HG03439 (cell line): Measurements from ENCODE around the gene ACOT9.
"Not testable (repeated sequence)": the region's sequence is repeated elsewhere in the genome, so short reads cannot be mapped to it uniquely, and the experiment has no call there.

Experiments used
- ATAC-seq: cut with Tn5 transposase; IDR thresholded peaks from one replicate; pipeline ENCODE4 v1.9.1; 2021; ENCODE audit warnings: mild to moderate bottlenecking, moderate library complexity; ENCODE audit not compliant: unreplicated experiment

Gene ACOT9

GRCh38 chrX:23766650-23767551, 23.8 kb upstream of the ACOT9 start:
- ATAC-seq = no peak

GRCh38 chrX:23765868-23766267, 22.8 kb upstream of the ACOT9 start:
- no peak for ATAC-seq

- no peak for ATAC-seq
Measured at GRCh38 chrX:23765449-23765848, 22.4 kb upstream of the ACOT9 start.

DNA sequence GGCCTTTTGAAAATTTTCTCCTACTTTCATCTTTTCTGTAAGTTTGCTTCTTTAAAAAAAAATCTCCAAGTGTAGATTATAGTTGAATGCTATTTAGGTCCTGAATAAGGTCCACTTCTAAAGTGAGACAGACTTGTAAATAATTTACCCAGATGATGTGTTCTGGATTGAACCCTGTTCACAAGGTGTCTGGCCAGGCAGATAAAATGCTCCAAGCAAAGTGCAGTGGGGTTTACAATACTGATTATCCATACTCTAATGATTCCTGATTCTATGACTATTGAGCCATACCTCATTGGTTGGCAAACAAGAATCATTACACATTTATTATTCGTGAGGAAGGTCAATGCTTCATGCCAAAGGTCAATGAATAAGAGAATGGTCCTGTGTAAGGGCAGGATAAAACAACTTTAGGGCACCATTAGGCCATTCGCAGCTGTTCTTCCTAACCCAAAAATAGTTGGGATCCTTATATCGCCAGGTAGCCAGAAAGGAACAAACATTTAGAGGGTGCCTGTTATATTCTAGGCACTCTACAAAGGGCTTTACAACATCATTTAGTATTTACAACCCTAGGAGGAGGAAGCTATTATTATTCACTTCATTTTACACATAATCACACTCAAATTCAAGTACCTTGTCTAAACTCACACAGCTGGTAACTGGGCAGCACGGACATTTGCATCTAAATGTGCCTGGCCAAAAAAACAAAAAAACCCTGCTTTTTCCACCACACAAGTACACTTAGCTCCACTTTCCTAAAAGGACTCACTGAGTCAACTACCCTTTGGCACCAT, 21.3 kb upstream of the ACOT9 start:
- no peak for ATAC-seq

- no peak for ATAC-seq
Measured at GRCh38 chrX:23759821-23760220, 16.7 kb upstream of the ACOT9 start.

DNA sequence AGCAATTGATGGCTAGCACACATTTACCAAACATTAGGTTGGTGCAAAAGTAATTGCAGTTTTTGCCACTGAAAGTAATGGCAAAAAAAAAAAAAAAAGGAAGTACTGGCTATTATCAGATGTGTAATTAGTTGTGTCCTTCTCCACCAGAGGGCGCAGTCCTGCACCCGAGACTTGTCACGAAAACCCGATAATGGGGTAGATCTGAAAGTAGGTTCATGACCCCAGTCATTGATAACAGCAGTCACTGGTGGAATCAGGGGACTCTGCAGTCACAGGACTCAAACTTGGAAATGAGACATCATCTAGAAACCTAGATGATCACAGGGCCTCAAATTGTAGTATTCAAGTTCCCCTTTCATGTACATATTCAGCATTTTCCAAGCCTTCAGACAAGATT, 13.1 kb upstream of the ACOT9 start:
- peak; percentile 70 for ATAC-seq

GRCh38 chrX:23754664-23755063, 11.6 kb upstream of the ACOT9 start:
- ATAC-seq = no peak

- no peak for ATAC-seq
Measured at GRCh38 chrX:23752740-23753415, 9.8 kb upstream of the ACOT9 start.

GRCh38 chrX:23749576-23749975, 6.5 kb upstream of the ACOT9 start:
- ATAC-seq = no peak

DNA sequence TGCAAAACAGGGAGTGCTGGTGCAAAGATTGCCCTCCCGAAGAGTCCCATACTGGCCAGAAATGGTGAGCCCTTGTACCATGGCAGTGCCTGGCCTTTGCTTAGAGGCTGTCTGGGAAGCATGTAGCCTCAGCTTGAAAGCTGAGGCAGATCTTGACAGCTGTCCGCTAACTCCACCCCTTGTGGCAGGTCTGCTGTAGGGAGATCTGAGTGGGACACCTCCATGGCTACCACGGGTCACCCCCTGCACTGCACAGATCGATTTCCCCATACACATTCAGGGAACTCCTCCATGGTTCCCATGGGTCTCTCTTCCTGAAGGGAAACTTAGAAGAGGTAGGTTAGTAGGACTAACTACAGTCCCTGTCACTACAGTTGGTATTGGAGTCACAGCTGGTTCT, 6.1 kb upstream of the ACOT9 start:
- no peak for ATAC-seq

DNA sequence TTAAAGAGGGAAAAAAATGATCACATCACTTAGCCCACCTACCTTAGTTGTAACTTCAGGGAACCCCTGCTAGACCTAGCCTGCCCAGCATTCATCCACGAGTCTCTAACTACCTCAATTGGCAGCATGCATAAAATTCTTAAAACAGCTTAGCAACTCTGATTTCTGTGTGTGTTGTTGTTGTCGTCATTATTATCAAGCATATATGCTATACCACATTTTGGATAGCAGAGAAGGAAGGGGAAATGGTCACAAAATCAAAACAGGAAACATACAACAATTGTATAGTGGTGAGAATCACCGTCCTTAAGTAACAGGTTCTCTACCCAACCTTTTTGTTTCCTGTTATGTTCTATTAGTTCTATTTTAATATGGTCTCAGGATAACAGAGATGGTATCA, 2.7 kb upstream of the ACOT9 start:
- no peak for ATAC-seq

DNA sequence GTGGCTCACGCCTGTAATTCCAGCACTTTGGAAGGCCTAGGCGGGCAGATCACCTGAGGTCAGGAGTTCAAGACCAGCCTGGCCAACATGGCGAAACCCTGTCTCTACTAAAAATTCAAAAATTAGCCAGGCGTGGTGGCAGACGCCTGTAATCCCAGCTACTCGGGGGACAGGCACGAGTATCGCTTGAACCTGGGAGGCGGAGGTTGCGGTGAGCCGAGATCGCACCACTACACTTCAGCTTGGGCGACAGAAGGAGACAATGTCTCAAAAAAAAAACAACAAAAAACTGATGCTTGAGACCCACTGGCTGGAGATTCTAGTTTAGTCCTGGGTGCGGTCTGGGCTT, 521 bp upstream of the ACOT9 start:
- not testable (repeated sequence) for ATAC-seq

DNA sequence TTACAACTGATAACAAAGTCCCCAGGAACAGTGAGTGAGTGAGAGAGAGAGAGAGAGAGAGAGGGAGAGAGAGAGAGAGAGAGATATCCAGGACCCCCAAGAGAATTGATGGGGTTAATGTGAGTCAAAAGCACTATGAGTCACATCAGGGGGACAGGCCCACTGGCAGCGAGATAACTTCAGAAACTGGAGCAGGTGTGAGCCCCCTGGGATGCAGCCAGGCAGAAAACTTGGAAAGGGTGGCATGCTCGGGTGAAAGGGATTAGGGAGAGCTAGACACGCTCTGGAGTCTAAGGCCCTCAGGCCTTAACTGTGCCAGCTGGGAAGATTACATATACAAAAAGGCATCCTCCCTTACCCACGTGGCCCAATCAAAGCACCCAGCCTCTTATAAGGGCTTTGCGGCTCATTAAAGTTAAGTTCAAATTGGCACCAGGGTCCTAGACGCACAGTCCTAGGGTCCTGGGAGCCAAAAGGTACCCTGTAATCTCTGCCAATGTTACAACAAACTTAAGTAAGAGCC, 841 bp downstream of the ACOT9 start:
- peak; percentile 22 for ATAC-seq

- no peak for ATAC-seq
Measured at GRCh38 chrX:23737413-23737812, 5.7 kb downstream of the ACOT9 start.

DNA sequence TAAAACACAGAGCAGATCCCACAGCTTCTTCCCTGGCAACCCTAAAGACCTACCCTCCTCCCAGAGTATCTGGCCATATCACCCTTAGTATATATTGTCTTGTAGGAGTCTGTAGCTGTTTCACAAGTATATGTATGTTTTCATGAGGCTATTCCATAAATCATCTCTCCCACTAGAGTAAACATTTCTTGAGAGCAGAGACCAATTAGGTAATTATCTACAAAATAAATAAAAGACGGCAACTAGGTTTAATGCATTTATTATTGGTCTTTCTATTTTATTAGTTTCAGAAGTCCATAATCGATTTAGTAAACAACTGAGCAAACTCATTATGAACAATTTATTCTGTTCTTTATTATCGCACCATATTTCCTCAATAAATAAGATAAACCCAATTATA, 7.0 kb downstream of the ACOT9 start:
- no peak for ATAC-seq

GRCh38 chrX:23732704-23733103, 10.4 kb downstream of the ACOT9 start:
- ATAC-seq = peak; percentile 81

DNA sequence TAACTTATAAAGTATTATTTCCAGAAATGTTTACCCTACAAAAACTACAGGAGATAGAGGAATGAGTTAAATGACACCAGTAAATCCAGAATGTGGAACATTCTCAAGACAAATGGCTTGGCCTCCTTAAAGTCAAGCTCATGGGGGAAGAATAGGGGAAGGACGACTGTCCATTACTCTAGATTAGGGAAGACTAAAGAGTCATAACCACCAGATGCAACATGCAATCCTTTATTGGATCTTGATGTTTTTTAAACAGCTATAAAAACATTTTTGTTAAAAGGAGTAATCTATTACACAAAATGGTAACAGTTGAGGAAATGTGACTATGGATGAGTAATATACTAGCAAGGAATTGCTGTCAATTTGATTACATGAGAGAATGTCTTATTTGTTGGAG, 11.1 kb downstream of the ACOT9 start:
- ATAC-seq = no peak

GRCh38 chrX:23729214-23729613, 13.9 kb downstream of the ACOT9 start:
- ATAC-seq = no peak

GRCh38 chrX:23727206-23727605, 15.9 kb downstream of the ACOT9 start:
- ATAC-seq = no peak

DNA sequence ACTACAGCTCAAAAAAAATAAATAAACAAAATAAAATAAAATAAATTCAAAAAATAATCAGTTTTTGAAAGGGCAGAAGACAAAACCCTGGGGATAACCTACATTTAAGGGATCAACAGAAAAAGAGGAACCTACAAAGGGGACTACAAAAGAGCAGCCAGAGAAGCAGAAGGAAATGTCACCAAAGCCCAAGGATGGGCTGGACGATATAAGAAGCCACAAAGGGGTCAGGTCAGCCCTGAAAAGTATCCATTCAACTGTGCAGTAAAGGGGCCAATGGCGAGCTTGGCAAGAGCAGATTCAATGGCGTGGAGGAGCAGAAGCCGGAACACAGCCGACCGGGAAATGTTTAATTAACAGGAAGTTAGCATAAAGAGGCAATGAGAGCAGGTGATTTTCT, 16.9 kb downstream of the ACOT9 start:
- ATAC-seq = no peak

GRCh38 chrX:23720117-23720677, 22.9 kb downstream of the ACOT9 start:
- no peak for ATAC-seq
